ENCODE measurements around the gene IGF2R.

IGF2R gene

DNA sequence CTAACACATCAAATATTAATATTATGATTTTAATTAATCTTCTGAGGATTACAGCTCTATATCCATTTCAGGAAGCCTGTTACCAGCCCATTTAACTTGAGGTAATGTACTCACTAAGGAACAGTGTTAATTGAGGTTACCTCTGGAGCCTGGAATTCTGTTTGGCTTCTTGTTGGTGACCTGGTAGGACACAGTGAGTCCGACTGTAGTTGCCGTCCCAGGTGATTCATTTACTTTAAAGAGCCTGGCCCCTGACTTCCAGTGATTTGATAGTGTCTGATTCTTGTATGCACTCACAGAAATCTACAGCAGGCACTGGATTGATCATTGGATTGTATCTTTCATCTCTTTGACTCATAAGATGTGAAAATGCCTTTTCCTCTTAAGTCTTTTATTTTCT, 34.0 kb downstream of the IGF2R start:
- TF ChIP-seq, protein P1, sequence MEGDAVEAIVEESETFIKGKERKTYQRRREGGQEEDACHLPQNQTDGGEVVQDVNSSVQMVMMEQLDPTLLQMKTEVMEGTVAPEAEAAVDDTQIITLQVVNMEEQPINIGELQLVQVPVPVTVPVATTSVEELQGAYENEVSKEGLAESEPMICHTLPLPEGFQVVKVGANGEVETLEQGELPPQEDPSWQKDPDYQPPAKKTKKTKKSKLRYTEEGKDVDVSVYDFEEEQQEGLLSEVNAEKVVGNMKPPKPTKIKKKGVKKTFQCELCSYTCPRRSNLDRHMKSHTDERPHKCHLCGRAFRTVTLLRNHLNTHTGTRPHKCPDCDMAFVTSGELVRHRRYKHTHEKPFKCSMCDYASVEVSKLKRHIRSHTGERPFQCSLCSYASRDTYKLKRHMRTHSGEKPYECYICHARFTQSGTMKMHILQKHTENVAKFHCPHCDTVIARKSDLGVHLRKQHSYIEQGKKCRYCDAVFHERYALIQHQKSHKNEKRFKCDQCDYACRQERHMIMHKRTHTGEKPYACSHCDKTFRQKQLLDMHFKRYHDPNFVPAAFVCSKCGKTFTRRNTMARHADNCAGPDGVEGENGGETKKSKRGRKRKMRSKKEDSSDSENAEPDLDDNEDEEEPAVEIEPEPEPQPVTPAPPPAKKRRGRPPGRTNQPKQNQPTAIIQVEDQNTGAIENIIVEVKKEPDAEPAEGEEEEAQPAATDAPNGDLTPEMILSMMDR (conservative IDR thresholded peaks at IDR 0.05; ENCODE audit: low read depth, low read length): no peak
- no peak for DNase-seq (ENCODE audit: low read depth)
- H3K4me3 ChIP-seq (ENCODE audit: low read depth, low read length): no peak overlapping the region

DNA sequence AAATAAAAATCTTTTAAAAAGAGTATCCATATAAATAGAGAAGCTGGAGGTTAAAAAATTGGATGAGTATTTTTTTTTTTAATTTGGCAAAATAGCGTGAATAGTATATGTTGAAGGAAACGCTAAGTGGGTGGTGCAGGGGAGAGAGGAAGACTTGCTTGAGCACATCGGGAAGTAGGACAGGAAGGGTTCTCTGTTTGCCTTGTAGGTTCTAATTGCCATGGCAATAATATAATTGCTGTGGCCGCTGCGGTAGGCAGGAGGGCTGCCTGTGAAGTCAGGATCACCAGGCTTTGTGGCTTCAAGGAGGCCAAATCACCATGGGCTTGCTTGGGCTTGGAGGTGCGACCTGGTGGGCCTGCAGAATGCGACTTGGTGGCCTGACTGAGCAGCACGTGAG, 35.1 kb downstream of the IGF2R start:
- no peak overlapping the region for H3K4me3 ChIP-seq (ENCODE audit: low read depth, low read length)
- TF ChIP-seq, protein P1 (conservative IDR thresholded peaks at IDR 0.05; ENCODE audit: low read depth, low read length): no peak
- DNase-seq (ENCODE audit: low read depth): no peak

DNA sequence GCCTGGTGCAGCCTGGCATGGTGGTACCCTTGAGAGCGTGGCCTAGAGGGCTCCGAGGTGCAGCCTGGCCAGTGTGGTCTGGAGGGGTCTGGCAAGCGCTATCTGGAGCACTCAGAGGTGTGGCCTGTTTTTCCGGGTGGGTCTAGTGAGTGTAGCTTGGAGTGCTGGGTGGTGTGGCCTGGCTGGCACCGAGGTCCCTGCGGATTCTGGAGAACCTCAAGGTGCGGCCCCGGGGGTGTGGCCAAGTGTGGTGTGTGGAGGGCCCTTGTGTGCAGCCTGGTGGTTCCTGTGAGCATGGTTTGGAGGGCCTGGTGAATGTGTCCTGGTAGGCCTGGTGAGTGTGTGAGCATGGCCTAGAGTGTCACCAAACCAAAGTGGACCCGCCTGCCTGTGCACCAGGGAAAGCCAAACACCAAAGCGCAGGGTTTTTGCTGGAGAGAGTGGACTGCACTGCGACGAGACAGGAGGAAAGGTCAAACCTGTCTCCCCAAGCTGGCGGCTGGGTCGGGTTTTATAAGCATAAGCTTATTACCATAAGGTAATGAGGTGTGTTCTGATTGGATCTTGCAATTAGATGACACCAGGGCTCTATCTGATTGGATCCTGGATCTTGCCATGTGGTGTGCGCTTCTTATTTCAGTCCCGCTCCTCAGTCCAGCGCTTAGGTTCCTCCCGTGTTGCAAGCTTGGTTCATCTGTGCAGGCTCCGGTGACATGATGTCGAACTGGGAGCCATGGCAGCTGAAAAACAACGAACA, 35.7 kb downstream of the IGF2R start:
- no peak for DNase-seq (ENCODE audit: low read depth)
- TF ChIP-seq, protein P1 (conservative IDR thresholded peaks at IDR 0.05; ENCODE audit: low read depth, low read length): no peak
- no peak overlapping the region for H3K4me3 ChIP-seq (ENCODE audit: low read depth, low read length)

DNA sequence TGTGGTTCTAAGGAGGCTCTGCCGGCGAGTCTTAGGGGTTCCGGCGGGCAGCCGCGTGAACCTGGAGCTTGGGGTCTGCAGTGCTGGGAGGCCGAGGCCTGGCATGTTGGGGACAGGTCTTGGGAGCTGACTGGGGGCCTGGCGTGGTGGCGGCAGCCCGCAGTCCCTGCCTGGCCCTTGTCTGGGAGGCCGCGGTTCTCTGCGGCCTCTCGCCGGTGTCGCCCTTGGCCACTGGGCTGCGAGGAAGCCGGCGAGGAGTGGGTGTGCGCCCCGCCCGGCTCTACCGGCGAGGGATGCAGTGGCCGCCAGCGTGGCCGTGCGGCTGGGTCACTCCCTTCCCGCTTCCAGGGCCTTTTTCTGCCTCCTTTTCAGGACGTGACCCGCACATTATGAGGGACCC, 36.3 kb downstream of the IGF2R start:
- DNase-seq (ENCODE audit: low read depth): no peak
- H3K4me3 ChIP-seq (ENCODE audit: low read depth, low read length): no peak overlapping the region
- TF ChIP-seq, protein P1 (conservative IDR thresholded peaks at IDR 0.05; ENCODE audit: low read depth, low read length): no peak

DNA sequence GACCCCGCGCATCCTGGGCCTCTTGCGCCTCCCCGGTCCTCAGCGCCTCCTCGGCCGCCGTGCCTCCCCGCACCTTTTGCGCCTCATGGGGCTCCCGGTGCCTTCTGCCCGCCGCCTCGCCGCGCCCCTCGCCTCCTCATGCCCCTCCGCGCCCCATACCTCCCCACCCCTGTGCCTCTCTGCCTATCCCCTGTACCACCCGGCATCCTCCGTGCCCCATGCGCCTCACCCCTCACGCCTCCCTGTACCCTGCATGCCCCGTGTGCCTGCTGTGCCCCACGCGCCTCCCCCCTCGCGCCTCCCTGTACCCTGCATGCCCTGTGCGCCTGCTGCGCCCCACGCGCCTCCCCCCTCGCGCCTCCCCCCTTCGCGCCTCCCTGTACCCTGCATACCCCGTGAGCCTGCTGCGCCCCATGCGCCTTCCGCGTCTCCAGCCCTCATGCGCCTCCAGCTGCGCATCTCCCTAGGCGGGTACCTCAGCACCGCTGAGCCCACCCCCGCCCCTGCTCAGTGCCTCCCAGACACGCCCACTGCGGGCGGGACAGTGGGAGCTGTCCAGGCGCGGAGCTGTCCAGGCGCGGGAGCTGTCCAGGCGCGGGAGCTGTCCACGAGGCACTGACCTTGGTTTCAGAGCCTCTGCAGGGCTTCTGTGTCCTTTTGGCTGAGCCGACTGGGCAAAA, 37.1 kb downstream of the IGF2R start:
- peak; percentile 75 for DNase-seq (ENCODE audit: low read depth)
- H3K4me3 ChIP-seq (ENCODE audit: low read depth, low read length): peak overlapping the region; percentile 33
- TF ChIP-seq, protein P1 (conservative IDR thresholded peaks at IDR 0.05; ENCODE audit: low read depth, low read length): no peak

DNA sequence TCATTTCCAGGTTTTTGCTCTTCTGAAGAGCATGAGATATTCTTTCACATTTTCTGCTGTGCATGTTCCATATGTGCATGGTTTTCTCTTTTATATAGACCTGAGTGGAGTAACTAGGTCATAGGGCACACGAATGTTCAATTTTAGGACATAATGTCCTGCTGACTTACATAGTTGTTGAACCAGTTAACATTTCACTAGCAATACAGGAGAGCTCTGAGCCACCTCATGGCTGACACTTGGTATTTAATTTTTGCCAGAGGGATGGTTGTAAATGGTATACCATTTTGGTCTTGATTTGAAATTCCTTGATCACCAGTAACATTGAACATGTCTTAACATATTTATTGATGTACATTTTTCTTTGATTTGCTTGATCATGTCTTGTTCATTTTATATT, 38.3 kb downstream of the IGF2R start:
- TF ChIP-seq, protein P1 (conservative IDR thresholded peaks at IDR 0.05; ENCODE audit: low read depth, low read length): no peak
- DNase-seq (ENCODE audit: low read depth): no peak
- H3K4me3 ChIP-seq (ENCODE audit: low read depth, low read length): no peak overlapping the region

DNA sequence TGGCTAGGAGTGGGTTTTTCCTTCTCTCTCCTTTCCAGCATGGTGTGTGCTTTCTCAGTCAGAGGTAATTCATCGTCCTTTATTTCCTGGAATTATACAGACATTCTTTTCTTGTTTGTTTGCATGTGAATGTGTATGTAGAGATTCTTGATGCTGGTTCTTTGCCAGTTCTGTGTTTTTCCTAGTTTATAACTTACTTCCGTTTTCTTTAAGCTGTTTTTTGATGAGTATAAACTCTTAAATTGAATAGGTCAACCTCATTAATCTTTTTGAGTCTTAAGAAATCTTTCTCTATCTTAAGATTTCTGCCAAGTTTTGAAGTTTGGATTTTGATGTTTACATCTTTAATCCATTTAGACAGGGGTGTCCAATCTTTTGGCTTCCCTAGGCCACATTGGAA, 38.7 kb downstream of the IGF2R start:
- H3K4me3 ChIP-seq (ENCODE audit: low read depth, low read length): no peak overlapping the region
- TF ChIP-seq, protein P1 (conservative IDR thresholded peaks at IDR 0.05; ENCODE audit: low read depth, low read length): no peak
- DNase-seq (ENCODE audit: low read depth): no peak

Measured in choroid plexus epithelial cell (primary cell).